Measurements from ENCODE around the gene NCOA3. TPM values are rescaled to one million over a fixed set of nuclear protein-coding genes. Genes with fewer than 3 reads are reported as not detected.

Gene NCOA3
- polyA plus RNA-seq, 1 of the 3 experiments (the other 2 are of a cell fraction), result 5.8 TPM

DNA sequence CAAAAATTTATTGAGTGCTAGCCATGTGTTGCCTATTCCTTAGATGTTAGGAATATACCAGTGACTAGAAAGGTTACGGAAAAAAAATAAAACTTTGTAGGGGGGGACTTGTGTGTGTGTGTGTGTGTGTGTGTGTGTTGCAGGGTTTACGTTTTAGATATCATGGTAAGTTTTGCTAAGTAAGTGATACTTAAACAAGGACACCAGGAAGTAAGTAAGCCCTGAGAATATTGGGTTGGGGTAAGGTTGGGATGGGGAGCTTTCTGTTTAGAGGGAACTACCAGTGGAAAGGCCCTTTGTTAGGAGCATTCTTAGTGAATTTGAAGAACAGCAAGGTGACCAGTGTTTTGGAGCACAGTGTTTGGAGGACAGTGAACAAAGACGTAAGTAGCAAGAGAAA lies 30.3 kb downstream of the NCOA3 start (continued):
- TF ChIP-seq REST (IDR thresholded peaks at IDR 0.05; ENCODE audit: low read depth, low read length) (no peak), GABPA (IDR thresholded peaks at IDR 0.05; ENCODE audit: low read depth) (no peak)

GRCh38 chr20:47533518-47534062 lies 31.9 kb downstream of the NCOA3 start:
- H4K20me1 ChIP-seq (ENCODE audit: insufficient read depth), result 0 out of 2 replicates have a peak, but pooled peaks cover under 1% of the 10 kb centered on the region
- no peaks in the 10 kb centered on the region for H3K27me3 ChIP-seq (ENCODE audit: insufficient read depth)
- TF ChIP-seq EZH2phosphoT487 (IDR thresholded peaks at IDR 0.05; ENCODE audit: borderline replicate concordance, low read depth), result no peak
- TF ChIP-seq YY1 (IDR thresholded peaks at IDR 0.05; ENCODE audit: low read depth), result no peak
- no peak for TF ChIP-seq GABPA (IDR thresholded peaks at IDR 0.05; ENCODE audit: low read depth)
- no peak for TF ChIP-seq RFX5 (IDR thresholded peaks at IDR 0.05; ENCODE audit: low read length)
- no peak for TF ChIP-seq USF1 (IDR thresholded peaks at IDR 0.05; ENCODE audit: borderline replicate concordance, low read depth)
- no peak for TF ChIP-seq NFIC (IDR thresholded peaks at IDR 0.05; ENCODE audit: borderline replicate concordance)
- no peak for TF ChIP-seq MXI1 (IDR thresholded peaks at IDR 0.05; ENCODE audit: low read depth, low read length)
- TF ChIP-seq FOXM1 (IDR thresholded peaks at IDR 0.05; ENCODE audit: low read depth), result no peak
- TF ChIP-seq, protein P1, sequence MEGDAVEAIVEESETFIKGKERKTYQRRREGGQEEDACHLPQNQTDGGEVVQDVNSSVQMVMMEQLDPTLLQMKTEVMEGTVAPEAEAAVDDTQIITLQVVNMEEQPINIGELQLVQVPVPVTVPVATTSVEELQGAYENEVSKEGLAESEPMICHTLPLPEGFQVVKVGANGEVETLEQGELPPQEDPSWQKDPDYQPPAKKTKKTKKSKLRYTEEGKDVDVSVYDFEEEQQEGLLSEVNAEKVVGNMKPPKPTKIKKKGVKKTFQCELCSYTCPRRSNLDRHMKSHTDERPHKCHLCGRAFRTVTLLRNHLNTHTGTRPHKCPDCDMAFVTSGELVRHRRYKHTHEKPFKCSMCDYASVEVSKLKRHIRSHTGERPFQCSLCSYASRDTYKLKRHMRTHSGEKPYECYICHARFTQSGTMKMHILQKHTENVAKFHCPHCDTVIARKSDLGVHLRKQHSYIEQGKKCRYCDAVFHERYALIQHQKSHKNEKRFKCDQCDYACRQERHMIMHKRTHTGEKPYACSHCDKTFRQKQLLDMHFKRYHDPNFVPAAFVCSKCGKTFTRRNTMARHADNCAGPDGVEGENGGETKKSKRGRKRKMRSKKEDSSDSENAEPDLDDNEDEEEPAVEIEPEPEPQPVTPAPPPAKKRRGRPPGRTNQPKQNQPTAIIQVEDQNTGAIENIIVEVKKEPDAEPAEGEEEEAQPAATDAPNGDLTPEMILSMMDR (IDR thresholded peaks at IDR 0.05), result no peak
- TF ChIP-seq REST (IDR thresholded peaks at IDR 0.05; ENCODE audit: low read depth, low read length), result no peak
- TF ChIP-seq, protein P2, sequence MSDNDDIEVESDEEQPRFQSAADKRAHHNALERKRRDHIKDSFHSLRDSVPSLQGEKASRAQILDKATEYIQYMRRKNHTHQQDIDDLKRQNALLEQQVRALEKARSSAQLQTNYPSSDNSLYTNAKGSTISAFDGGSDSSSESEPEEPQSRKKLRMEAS (IDR thresholded peaks at IDR 0.05; ENCODE audit: low read depth), result no peak
- TF ChIP-seq SMC3 (IDR thresholded peaks at IDR 0.05; ENCODE audit: low read depth, low read length), result no peak
- no peak for TF ChIP-seq TEAD4 (IDR thresholded peaks at IDR 0.05; ENCODE audit: borderline replicate concordance, insufficient read depth)
- TF ChIP-seq FOSL2 (IDR thresholded peaks at IDR 0.05; ENCODE audit: borderline replicate concordance, low read depth), result no peak
- TF ChIP-seq MEF2A (IDR thresholded peaks at IDR 0.05; ENCODE audit: borderline replicate concordance, low read depth), result no peak
- no peaks in the 10 kb centered on the region for H3K36me3 ChIP-seq (replicated peaks in 1 of 2; ENCODE audit: control insufficient read depth in 1 of 2, insufficient read depth in 2 of 2, low read length in 1 of 2)
- H3K4me1 ChIP-seq (ENCODE audit: control insufficient read depth in 1 of 2, insufficient read depth in 2 of 2, low read depth in 1 of 2, low read length in 1 of 2), result no peaks in the 10 kb centered on the region
- no peaks in the 10 kb centered on the region for H3K9me3 ChIP-seq
- no peak overlapping the region for H3K27ac ChIP-seq (ENCODE audit: low read depth in 2 of 2, low read length in 1 of 2)
- no peak overlapping the region for H3K9ac ChIP-seq
- H3K79me2 ChIP-seq (ENCODE audit: insufficient read depth), result peaks cover 34% of the 10 kb centered on the region
- H2AFZ ChIP-seq (ENCODE audit: low read depth), result no peak overlapping the region
- 77% methylated on average over 3 of the region's 3 CpGs for WGBS (ENCODE audit: low lambda C conversion rate)
- no peak overlapping the region for H3K4me3 ChIP-seq (ENCODE audit: low read depth in 2 of 2, low read length in 1 of 2)
- H3K9me2 ChIP-seq, result no peaks in the 10 kb centered on the region
- H3F3A ChIP-seq (replicated peaks; ENCODE audit: insufficient read depth), result no peaks in the 10 kb centered on the region
- ChIA-PET CTCF (interaction anchor here (1.3 kb wide), 1 partner anchor 150 kb away, joined by 3 read pairs; no protein-coding TSS in a partner anchor), POLR2A (no interaction called here)
- H3K4me2 ChIP-seq, result no peak overlapping the region
- no peak for DNase-seq

Data from SK-N-SH (cell line).